Right lobe of liver (tissue), 4 donors: ENCODE results near the gene ZRANB3.

Experiments used
- CTCF ChIP-seq, 4 donors: fragments of 200-600 bp in 3 of 4; fragments of 450-650 bp in 1 of 4; IDR thresholded peaks; one replicate each; pipeline versions ENCODE4 v1.5.1 to v1.8.0; 2016 to 2022; ENCODE audit warnings: antibody characterized with exemption in 4 of 4, mild to moderate bottlenecking in 2 of 4
- POLR2A ChIP-seq: fragments of 450-650 bp; IDR thresholded peaks from one replicate; pipeline ENCODE4 v1.6.1; 2017; ENCODE audit warnings: antibody characterized with exemption, mild to moderate bottlenecking
- donor health status: DM: no; HTN: no; CAD: no.
- donor health status: DM: no; HTN: no; CAD: no.
- donor health status: DM: no; HTN: yes; CAD: no.

- TF ChIP-seq POLR2A (no peak), CTCF (IDR thresholded peaks at IDR 0.05) (no peak)
These were observed 36.1 kb downstream of the ZRANB3 start for GRCh38 chr2:135494917-135495316.
